Gastroesophageal sphincter (tissue), 4 donors: Measurements from ENCODE around the gene ATP6V0A1. TPM values are rescaled to one million over a fixed set of nuclear protein-coding genes. Genes with fewer than 3 reads are reported as not detected.
"Not testable (repeated sequence)": the region's sequence is repeated elsewhere in the genome, so short reads cannot be mapped to it uniquely, and the experiment has no call there.

ENCODE experiments used
- ATAC-seq: fragments of 150-250 bp; one replicate; pipeline ENCODE4 v1.9.1; 2016; ENCODE audit warnings: mild to moderate bottlenecking, moderate library complexity
- H3K27ac ChIP-seq, 4 donors: fragments of 200-600 bp; sonication (generic) in 3 of 4; 1 replicate in 3 of 4; 2 replicates in 1 of 4; pipeline ENCODE4 v1.5.1; 2016 to 2019
- H3K27me3 ChIP-seq: fragments of 200-600 bp; sonication (generic); one replicate; pipeline ENCODE4 v1.5.1; 2019
- H3K36me3 ChIP-seq, 2 donors: fragments of 200-600 bp; sonication (generic); one replicate each; pipeline ENCODE4 v1.5.1; 2019; ENCODE audit warnings: control low read depth in 1 of 2
- H3K4me1 ChIP-seq, 3 donors: fragments of 200-600 bp; sonication (generic); 1 replicate in 2 of 3; 2 replicates in 1 of 3; pipeline ENCODE4 v1.5.1; 2016 to 2019; ENCODE audit warnings: control low read depth in 2 of 3
- H3K4me3 ChIP-seq, 2 donors: fragments of 200-600 bp; sonication (generic); one replicate each; pipeline ENCODE4 v1.5.1; 2019; ENCODE audit warnings: mild to moderate bottlenecking in 1 of 2, moderate library complexity in 1 of 2
- H3K9me3 ChIP-seq, 3 donors: fragments of 200-600 bp; sonication (generic); one replicate each; pipeline ENCODE4 v1.5.1; 2017 to 2019; ENCODE audit warnings: control low read depth in 2 of 3
- EP300 ChIP-seq: sonication (generic); formaldehyde crosslinking; IDR thresholded peaks from one replicate; pipeline ENCODE4 v1.6.1; 2017; ENCODE audit warnings: antibody characterized with exemption, mild to moderate bottlenecking
- POLR2A ChIP-seq, 2 donors: fragments of 450-650 bp; IDR thresholded peaks; one replicate each; pipeline ENCODE4 v1.6.1; 2017; ENCODE audit warnings: antibody characterized with exemption in 2 of 2, mild to moderate bottlenecking in 2 of 2, moderate library complexity in 1 of 2
- POLR2AphosphoS5 ChIP-seq: sonication (generic); formaldehyde crosslinking; IDR thresholded peaks from one replicate; pipeline ENCODE4 v1.6.1; 2017; ENCODE audit warnings: antibody characterized with exemption
- WGBS, 2 donors: methylation state at CpG; one replicate each; pipeline ENCODE4 v1.1.5; 2018; ENCODE audit warnings: low coverage in 1 of 2; 5-methylcytosine and 5-hydroxymethylcytosine counted together
- total RNA-seq, 4 donors: library from RNA; depleted of rRNA; stranded (reverse); fragments of >200 nt; gene quantifications; one replicate each; pipeline ENCODE4 v1.1.0, GENCODE V29; 2016
- TF ChIP-seq, protein P1 (sequence below), 4 experiments: fragments of 200-600 bp in 2 of 4; fragments of 450-650 bp in 2 of 4; sonication (generic) in 1 of 4; IDR thresholded peaks; one replicate each; pipeline ENCODE4 v1.5.1; 2017 to 2019; ENCODE audit warnings: antibody characterized with exemption in 4 of 4, mild to moderate bottlenecking in 2 of 4, moderate library complexity in 2 of 4

Gene ATP6V0A1
- total RNA-seq, 4 donors from 2014 or later, result 47.5 to 84.5 (median 65.4) TPM

DNA sequence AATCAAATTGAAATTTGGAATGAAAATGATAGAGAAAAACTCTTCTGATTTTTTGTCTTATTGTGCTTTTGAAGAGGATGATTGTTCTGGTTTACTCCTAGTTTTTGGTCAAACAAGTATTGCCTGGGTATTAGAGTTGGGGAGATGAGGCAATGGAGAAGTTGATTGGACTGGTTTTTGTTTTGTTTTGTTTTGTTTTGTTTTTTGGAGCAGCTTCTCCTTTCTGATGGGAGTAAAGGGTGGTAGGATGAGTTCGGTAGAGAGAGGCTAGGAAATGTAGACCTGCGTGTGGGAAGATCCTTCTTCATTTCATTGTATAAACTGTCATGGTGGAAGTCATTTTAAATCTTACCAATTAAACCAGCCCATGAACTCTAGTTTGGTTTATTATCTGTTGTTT lies 17.7 kb downstream of the ATP6V0A1 start:
- no peaks in the 10 kb centered on the region for H3K9me3 ChIP-seq
- H3K4me1 ChIP-seq, result no peaks in the 10 kb centered on the region
- H3K27ac ChIP-seq, result peak overlapping the region in 3 of 4 donors; percentile 5 to 34 (median 20)
- ATAC-seq, result no peak
- no peaks in the 10 kb centered on the region for H3K27me3 ChIP-seq
- no peak overlapping the region for H3K4me3 ChIP-seq
- no peak for TF ChIP-seq POLR2A (IDR thresholded peaks at IDR 0.05)
- TF ChIP-seq POLR2AphosphoS5, result no peak
- TF ChIP-seq EP300, result no peak
- TF ChIP-seq, protein P1, sequence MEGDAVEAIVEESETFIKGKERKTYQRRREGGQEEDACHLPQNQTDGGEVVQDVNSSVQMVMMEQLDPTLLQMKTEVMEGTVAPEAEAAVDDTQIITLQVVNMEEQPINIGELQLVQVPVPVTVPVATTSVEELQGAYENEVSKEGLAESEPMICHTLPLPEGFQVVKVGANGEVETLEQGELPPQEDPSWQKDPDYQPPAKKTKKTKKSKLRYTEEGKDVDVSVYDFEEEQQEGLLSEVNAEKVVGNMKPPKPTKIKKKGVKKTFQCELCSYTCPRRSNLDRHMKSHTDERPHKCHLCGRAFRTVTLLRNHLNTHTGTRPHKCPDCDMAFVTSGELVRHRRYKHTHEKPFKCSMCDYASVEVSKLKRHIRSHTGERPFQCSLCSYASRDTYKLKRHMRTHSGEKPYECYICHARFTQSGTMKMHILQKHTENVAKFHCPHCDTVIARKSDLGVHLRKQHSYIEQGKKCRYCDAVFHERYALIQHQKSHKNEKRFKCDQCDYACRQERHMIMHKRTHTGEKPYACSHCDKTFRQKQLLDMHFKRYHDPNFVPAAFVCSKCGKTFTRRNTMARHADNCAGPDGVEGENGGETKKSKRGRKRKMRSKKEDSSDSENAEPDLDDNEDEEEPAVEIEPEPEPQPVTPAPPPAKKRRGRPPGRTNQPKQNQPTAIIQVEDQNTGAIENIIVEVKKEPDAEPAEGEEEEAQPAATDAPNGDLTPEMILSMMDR (IDR thresholded peaks at IDR 0.05), result no peak
- 77 to 96% methylated on average over 2 of the region's 2 CpGs for WGBS, 2 donors
- peaks cover 0 to 99% of the 10 kb centered on the region in 2 donors for H3K36me3 ChIP-seq

DNA sequence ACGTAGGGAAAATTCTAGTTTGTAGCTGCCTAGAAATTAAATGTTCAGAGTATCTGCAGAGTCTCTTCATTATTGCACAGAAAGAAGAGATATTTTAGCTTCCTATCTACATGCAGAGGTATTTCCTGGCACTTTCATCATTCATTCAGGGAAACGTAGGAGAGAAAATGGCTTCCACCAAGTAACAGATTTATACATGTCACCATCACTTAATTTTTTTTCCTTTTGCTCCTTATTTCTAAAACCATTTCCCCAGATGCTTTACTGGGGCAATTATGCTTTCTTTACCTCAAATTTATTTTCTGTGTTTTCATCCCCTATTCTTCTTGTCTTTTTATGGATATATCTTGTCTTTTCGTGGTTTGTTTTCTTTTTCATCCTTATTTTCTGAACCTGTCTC lies 18.5 kb downstream of the ATP6V0A1 start:
- Histone ChIP-seq H3K27ac (no peak overlapping the region), H3K27me3 (no peaks in the 10 kb centered on the region), H3K36me3 (peaks cover 0 to 99% of the 10 kb centered on the region in 2 donors), H3K4me1 (no peaks in the 10 kb centered on the region), H3K9me3 (no peaks in the 10 kb centered on the region), H3K4me3 (no peak overlapping the region)
- TF ChIP-seq POLR2A (IDR thresholded peaks at IDR 0.05) (no peak), POLR2AphosphoS5 (no peak), EP300 (no peak)
- TF ChIP-seq, protein P1 (IDR thresholded peaks at IDR 0.05), result no peak
- ATAC-seq, result no peak
- 78 to 88% methylated on average over 2 to 3 of the region's 3 CpGs for WGBS, 2 donors

DNA sequence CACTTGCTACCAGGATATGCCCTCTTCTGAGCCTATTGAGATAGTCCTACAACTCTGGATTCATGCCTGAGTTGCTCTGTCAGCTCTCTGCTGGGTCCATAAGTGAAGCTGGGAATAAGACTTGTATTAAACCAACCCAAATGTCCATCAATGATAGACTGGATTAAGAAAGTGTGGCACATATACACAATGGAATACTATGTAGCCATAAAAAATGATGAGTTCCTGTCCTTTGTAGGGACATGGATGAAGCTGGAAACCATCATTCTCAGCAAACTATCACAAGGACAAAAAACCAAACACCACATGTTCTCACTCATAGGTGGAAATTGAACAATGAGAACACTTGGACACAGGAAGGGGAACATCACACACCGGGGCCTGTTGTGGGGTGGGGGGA lies 19.1 kb downstream of the ATP6V0A1 start:
- not testable (repeated sequence) for ATAC-seq

DNA sequence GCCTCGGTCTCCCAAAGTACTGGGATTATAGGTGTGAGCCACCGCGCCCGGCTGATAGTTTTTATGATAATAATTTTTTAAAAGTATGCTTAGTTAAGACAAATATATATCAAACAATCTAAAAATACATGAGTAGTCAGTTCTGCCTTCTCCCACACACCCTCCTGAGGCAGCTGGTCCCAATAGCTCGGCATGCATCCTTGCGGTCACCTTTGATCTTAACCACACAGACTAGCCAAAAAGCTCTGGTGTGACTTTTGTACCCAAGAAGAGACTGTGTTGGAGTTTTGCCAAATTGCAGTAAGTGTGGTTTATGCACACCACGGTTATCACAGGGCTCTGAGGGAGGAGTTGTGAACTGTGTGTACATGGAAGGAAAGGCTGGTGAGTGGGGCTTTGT lies 25.6 kb downstream of the ATP6V0A1 start:
- TF ChIP-seq POLR2AphosphoS5 (no peak), POLR2A (IDR thresholded peaks at IDR 0.05) (no peak), EP300 (no peak)
- TF ChIP-seq, protein P1 (IDR thresholded peaks at IDR 0.05), result no peak
- Histone ChIP-seq H3K36me3 (peaks cover 0 to 100% of the 10 kb centered on the region in 2 donors), H3K27ac (peak overlapping the region in 3 of 4 donors; percentile 65 to 74 (median 69)), H3K4me1 (peaks cover 0 to 20% (median 0%) of the 10 kb centered on the region in 3 donors), H3K4me3 (no peak overlapping the region), H3K9me3 (no peaks in the 10 kb centered on the region), H3K27me3 (no peaks in the 10 kb centered on the region)
- ATAC-seq, result peak; percentile 31
- WGBS, 2 donors, result 55 to 66% methylated on average over 7 of the region's 7 CpGs

More for the DNA sequence above, 19.1 kb downstream of the ATP6V0A1 start:
- peaks cover 0 to 99% of the 10 kb centered on the region in 2 donors for H3K36me3 ChIP-seq
- not testable (repeated sequence) for H3K27me3 ChIP-seq, H3K4me1 ChIP-seq, H3K9me3 ChIP-seq, H3K4me3 ChIP-seq, H3K27ac ChIP-seq
- no CpG with 5 or more reads among the region's 1 CpG for WGBS, 2 donors

DNA sequence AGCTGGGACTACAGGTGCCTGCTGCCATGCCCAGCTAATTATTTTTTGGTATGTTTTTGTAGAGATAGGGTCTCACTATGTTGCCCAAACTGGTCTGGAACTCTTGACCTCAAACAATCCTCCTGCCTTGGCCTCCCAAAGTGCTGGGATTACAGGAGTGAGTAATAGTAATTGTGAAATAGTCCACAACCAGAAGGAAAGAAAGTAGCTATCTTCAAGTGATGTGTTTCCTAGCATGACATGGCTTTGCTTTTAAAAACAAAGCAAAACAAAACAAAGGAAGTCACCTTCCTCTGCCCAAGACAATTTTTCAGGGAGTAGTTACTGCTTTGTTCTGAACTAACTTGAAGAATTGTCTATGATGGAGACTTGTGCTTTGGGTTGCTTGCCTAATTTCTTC lies 27.0 kb downstream of the ATP6V0A1 start:
- Histone ChIP-seq H3K27me3 (no peaks in the 10 kb centered on the region), H3K4me1 (peaks cover 0 to 20% (median 0%) of the 10 kb centered on the region in 3 donors), H3K36me3 (peaks cover 2 to 100% of the 10 kb centered on the region in 2 donors), H3K4me3 (no peak overlapping the region), H3K9me3 (no peaks in the 10 kb centered on the region), H3K27ac (peak overlapping the region in 2 of 4 donors; percentile 27 to 69)
- ATAC-seq, result no peak
- no peak for TF ChIP-seq POLR2A (IDR thresholded peaks at IDR 0.05)
- TF ChIP-seq, protein P1 (IDR thresholded peaks at IDR 0.05), result no peak
- no peak for TF ChIP-seq EP300
- TF ChIP-seq POLR2AphosphoS5, result no peak
